ENCODE measurements around the gene ZBTB47.

Gene ZBTB47

GRCh38 chr3:42712688-42713372 lies 59.3 kb downstream of the ZBTB47 start:
- DNase-seq (ENCODE audit: low spot score) = no peak

- DNase-seq (ENCODE audit: low spot score) = no peak
Observed at GRCh38 chr3:42713747-42714146, 60.2 kb downstream of the ZBTB47 start.

DNA sequence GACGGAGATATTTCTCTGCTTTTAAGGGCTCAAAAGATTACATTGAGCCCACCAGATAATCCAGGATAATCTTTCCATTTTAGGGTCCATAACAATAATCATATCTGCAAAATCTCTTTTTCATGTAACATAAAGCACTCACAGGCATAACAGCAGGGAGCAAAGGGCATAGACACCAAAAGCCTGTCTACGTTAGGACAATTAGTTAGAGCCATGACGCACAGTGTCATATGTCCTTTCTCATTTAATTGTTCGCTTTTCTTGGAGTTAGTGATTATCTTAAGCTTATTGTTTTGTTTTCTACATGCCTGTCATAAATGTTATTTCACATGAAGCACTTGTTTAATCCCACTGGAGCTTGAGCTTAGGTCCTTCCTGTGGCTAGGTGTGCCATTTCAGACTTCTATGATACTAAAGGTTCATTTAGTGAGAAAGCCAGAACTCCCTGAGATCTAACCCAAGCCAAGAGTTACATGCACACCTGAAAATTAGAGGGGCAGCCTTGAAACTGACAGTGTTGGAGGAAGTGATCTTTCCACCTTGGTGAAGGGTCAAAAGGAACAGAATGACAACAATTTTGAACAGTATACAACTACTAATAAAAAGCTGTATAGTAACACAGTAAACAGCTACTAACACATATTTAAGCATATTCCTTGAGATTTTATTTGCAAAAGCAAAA lies 60.8 kb downstream of the ZBTB47 start:
- no peak for DNase-seq (ENCODE audit: low spot score)

Data from CD4-positive, alpha-beta T cell treated with Interleukin-2 at 100 ng/mL for 4 hours (primary cell).